Measurements from ENCODE around the gene DCDC2C.

The DCDC2C gene

GRCh38 chr2:3801506-3801905 lies 98.1 kb downstream of the DCDC2C start:
- no peak for TF ChIP-seq TEAD4 (IDR thresholded peaks at IDR 0.05)
- TF ChIP-seq CEBPB (IDR thresholded peaks at IDR 0.05) = no peak
- no peak for TF ChIP-seq EP300 (IDR thresholded peaks at IDR 0.05; ENCODE audit: borderline replicate concordance)
- TF ChIP-seq YY1 (IDR thresholded peaks at IDR 0.05; ENCODE audit: low read depth) = no peak
- TF ChIP-seq ZBTB7A (IDR thresholded peaks at IDR 0.05; ENCODE audit: low read depth) = no peak
- TF ChIP-seq, protein P1, sequence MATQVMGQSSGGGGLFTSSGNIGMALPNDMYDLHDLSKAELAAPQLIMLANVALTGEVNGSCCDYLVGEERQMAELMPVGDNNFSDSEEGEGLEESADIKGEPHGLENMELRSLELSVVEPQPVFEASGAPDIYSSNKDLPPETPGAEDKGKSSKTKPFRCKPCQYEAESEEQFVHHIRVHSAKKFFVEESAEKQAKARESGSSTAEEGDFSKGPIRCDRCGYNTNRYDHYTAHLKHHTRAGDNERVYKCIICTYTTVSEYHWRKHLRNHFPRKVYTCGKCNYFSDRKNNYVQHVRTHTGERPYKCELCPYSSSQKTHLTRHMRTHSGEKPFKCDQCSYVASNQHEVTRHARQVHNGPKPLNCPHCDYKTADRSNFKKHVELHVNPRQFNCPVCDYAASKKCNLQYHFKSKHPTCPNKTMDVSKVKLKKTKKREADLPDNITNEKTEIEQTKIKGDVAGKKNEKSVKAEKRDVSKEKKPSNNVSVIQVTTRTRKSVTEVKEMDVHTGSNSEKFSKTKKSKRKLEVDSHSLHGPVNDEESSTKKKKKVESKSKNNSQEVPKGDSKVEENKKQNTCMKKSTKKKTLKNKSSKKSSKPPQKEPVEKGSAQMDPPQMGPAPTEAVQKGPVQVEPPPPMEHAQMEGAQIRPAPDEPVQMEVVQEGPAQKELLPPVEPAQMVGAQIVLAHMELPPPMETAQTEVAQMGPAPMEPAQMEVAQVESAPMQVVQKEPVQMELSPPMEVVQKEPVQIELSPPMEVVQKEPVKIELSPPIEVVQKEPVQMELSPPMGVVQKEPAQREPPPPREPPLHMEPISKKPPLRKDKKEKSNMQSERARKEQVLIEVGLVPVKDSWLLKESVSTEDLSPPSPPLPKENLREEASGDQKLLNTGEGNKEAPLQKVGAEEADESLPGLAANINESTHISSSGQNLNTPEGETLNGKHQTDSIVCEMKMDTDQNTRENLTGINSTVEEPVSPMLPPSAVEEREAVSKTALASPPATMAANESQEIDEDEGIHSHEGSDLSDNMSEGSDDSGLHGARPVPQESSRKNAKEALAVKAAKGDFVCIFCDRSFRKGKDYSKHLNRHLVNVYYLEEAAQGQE (IDR thresholded peaks at IDR 0.05; ENCODE audit: low read depth) = no peak
- no peak for TF ChIP-seq NFIC (IDR thresholded peaks at IDR 0.05)
- TF ChIP-seq CREB1 (IDR thresholded peaks at IDR 0.05; ENCODE audit: low read depth) = no peak
- TF ChIP-seq FOXM1 (IDR thresholded peaks at IDR 0.05; ENCODE audit: borderline replicate concordance, low read depth) = no peak
- TF ChIP-seq TAF1 (IDR thresholded peaks at IDR 0.05; ENCODE audit: low read depth) = no peak

GRCh38 chr2:3805201-3805939 lies 102.0 kb downstream of the DCDC2C start:
- TF ChIP-seq RAD21 (IDR thresholded peaks at IDR 0.05; ENCODE audit: low read depth) (0 out of 2 replicates have a peak, but pooled peaks have one; percentile 15), FOXM1 (IDR thresholded peaks at IDR 0.05; ENCODE audit: borderline replicate concordance, low read depth) (no peak), ZBTB7A (IDR thresholded peaks at IDR 0.05; ENCODE audit: low read depth) (no peak), MAX (IDR thresholded peaks at IDR 0.05) (no peak), YY1 (IDR thresholded peaks at IDR 0.05; ENCODE audit: low read depth) (no peak), TAF1 (IDR thresholded peaks at IDR 0.05; ENCODE audit: low read depth) (no peak)

GRCh38 chr2:3806168-3806567 lies 102.8 kb downstream of the DCDC2C start:
- no peak for TF ChIP-seq EGR1 (IDR thresholded peaks at IDR 0.05)
- TF ChIP-seq YY1 (IDR thresholded peaks at IDR 0.05; ENCODE audit: low read depth) = no peak
- no peak for TF ChIP-seq MAX (IDR thresholded peaks at IDR 0.05)
- TF ChIP-seq CREB1 (IDR thresholded peaks at IDR 0.05; ENCODE audit: low read depth) = no peak
- TF ChIP-seq ZBTB7A (IDR thresholded peaks at IDR 0.05; ENCODE audit: low read depth) = no peak
- no peak for TF ChIP-seq EP300 (IDR thresholded peaks at IDR 0.05; ENCODE audit: borderline replicate concordance)
- TF ChIP-seq, protein P1 (IDR thresholded peaks at IDR 0.05; ENCODE audit: low read depth) = no peak
- TF ChIP-seq USF1 (IDR thresholded peaks at IDR 0.05) = no peak
- no peak for TF ChIP-seq NFIC (IDR thresholded peaks at IDR 0.05)

GRCh38 chr2:3806730-3807129 lies 103.4 kb downstream of the DCDC2C start:
- no peak for TF ChIP-seq YY1 (IDR thresholded peaks at IDR 0.05; ENCODE audit: low read depth)
- TF ChIP-seq NFIC (IDR thresholded peaks at IDR 0.05) = no peak

- TF ChIP-seq MAX (IDR thresholded peaks at IDR 0.05) (no peak), EGR1 (IDR thresholded peaks at IDR 0.05) (no peak), ZBTB7A (IDR thresholded peaks at IDR 0.05; ENCODE audit: low read depth) (no peak), CEBPB (IDR thresholded peaks at IDR 0.05) (no peak), TAF1 (IDR thresholded peaks at IDR 0.05; ENCODE audit: low read depth) (no peak), NFIC (IDR thresholded peaks at IDR 0.05) (no peak), USF1 (IDR thresholded peaks at IDR 0.05) (no peak), TCF12 (IDR thresholded peaks at IDR 0.05; ENCODE audit: low read depth) (no peak), RAD21 (IDR thresholded peaks at IDR 0.05; ENCODE audit: low read depth) (no peak), TEAD4 (IDR thresholded peaks at IDR 0.05) (no peak), CREB1 (IDR thresholded peaks at IDR 0.05; ENCODE audit: low read depth) (no peak), FOXM1 (IDR thresholded peaks at IDR 0.05; ENCODE audit: borderline replicate concordance, low read depth) (no peak), EP300 (IDR thresholded peaks at IDR 0.05; ENCODE audit: borderline replicate concordance) (no peak), YY1 (IDR thresholded peaks at IDR 0.05; ENCODE audit: low read depth) (no peak)
- TF ChIP-seq, protein P1 (IDR thresholded peaks at IDR 0.05; ENCODE audit: low read depth) = no peak
Observed at GRCh38 chr2:3807853-3808252, 104.5 kb downstream of the DCDC2C start.

All from Ishikawa (cell line).